Osteoblast (primary cell): ENCODE measurements around the gene YPEL5. TPM values are rescaled to one million over a fixed set of nuclear protein-coding genes. Genes with fewer than 3 reads are reported as not detected.

Experiments used
- DNase-seq: peaks from one replicate; pipeline ENCODE4 v3.0.0; 2011; ENCODE audit warnings: low spot score, mixed read lengths; ENCODE audit not compliant: insufficient read length; ENCODE audit errors: missing footprints
- H2AFZ ChIP-seq: 2 replicates; pipeline ENCODE4 v1.6.0; 2011; ENCODE audit warnings: mild to moderate bottlenecking, low read length
- H3K27ac ChIP-seq: 2 replicates; pipeline ENCODE4 v1.5.1; 2011; ENCODE audit warnings: mild to moderate bottlenecking, low read depth, low read length, moderate library complexity
- H3K27me3 ChIP-seq: 2 replicates; pipeline ENCODE4 v1.6.0; 2012; ENCODE audit warnings: mild to moderate bottlenecking, control low read depth, inconsistent platforms, low read length, moderate library complexity; ENCODE audit not compliant: insufficient read depth
- H3K36me3 ChIP-seq: 2 replicates; pipeline ENCODE4 v1.5.1; 2011; ENCODE audit warnings: mild to moderate bottlenecking, low read length, control low read depth, moderate library complexity; ENCODE audit not compliant: insufficient read depth
- H3K4me1 ChIP-seq: 2 replicates; pipeline ENCODE4 v1.5.1; 2011; ENCODE audit warnings: mild to moderate bottlenecking, low read length, control low read depth, moderate library complexity; ENCODE audit not compliant: insufficient read depth
- H3K4me2 ChIP-seq: 2 replicates; pipeline ENCODE4 v1.6.0; 2011; ENCODE audit warnings: mild to moderate bottlenecking, low read length; ENCODE audit not compliant: insufficient read depth
- H3K4me3 ChIP-seq: fragments of 200-600 bp; sonication (generic); 3 replicates; pipeline ENCODE4 v1.5.1; 2012; ENCODE audit warnings: mild to moderate bottlenecking, low read length, inconsistent platforms; ENCODE audit not compliant: insufficient read depth
- H3K79me2 ChIP-seq: 2 replicates; pipeline ENCODE4 v1.6.0; 2012; ENCODE audit warnings: mild to moderate bottlenecking, low read length, control low read depth, inconsistent platforms; ENCODE audit not compliant: insufficient read depth
- H3K9me3 ChIP-seq: 2 replicates; pipeline ENCODE4 v1.5.1; 2011; ENCODE audit warnings: low read depth, low read length, control low read depth
- H4K20me1 ChIP-seq: 2 replicates; pipeline ENCODE4 v1.6.0; 2012; ENCODE audit warnings: mild to moderate bottlenecking, low read length, control low read depth; ENCODE audit not compliant: insufficient read depth
- total RNA-seq: library from RNA; depleted of rRNA; stranded (reverse); fragments of >200 nt; gene quantifications from 2 replicates; pipeline ENCODE4 v1.2.3, GENCODE V29; 2012
- TF ChIP-seq, protein P1 (sequence below): IDR thresholded peaks from 2 replicates; pipeline ENCODE4 v1.5.1; 2011; ENCODE audit warnings: mild to moderate bottlenecking, low read depth, low read length, moderate library complexity; ENCODE audit errors: extremely low read depth

YPEL5 gene
- total RNA-seq, 1 donor = 92.3 TPM

DNA sequence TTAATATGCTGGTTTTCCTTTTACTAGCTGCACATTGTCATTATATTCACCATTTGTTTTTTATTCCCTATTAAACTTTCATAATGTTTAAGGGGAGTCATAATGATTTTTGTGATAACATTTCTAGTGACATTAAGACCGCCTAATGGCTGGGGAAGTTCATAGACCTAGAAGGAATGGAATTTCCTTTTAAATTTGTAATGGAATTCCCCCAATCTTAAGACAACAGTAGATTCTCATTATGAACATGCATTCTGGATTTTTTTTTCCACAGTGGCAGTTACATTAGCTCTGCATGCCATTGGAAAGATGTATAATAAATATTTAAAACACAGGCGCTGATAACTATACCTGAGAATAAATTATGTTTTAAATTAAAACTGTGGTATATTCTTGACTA lies 8.4 kb downstream of the YPEL5 start:
- Histone ChIP-seq H4K20me1 (peaks cover 32% of the 10 kb centered on the region), H3K4me1 (no peaks in the 10 kb centered on the region), H3K27me3 (no peaks in the 10 kb centered on the region), H3K9me3 (no peaks in the 10 kb centered on the region), H3K4me2 (no peak overlapping the region), H3K36me3 (peaks cover 44% of the 10 kb centered on the region), H3K27ac (no peak overlapping the region), H2AFZ (no peak overlapping the region), H3K79me2 (peaks cover 52% of the 10 kb centered on the region), H3K4me3 (no peak overlapping the region)
- DNase-seq = no peak
- TF ChIP-seq, protein P1, sequence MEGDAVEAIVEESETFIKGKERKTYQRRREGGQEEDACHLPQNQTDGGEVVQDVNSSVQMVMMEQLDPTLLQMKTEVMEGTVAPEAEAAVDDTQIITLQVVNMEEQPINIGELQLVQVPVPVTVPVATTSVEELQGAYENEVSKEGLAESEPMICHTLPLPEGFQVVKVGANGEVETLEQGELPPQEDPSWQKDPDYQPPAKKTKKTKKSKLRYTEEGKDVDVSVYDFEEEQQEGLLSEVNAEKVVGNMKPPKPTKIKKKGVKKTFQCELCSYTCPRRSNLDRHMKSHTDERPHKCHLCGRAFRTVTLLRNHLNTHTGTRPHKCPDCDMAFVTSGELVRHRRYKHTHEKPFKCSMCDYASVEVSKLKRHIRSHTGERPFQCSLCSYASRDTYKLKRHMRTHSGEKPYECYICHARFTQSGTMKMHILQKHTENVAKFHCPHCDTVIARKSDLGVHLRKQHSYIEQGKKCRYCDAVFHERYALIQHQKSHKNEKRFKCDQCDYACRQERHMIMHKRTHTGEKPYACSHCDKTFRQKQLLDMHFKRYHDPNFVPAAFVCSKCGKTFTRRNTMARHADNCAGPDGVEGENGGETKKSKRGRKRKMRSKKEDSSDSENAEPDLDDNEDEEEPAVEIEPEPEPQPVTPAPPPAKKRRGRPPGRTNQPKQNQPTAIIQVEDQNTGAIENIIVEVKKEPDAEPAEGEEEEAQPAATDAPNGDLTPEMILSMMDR = no peak

DNA sequence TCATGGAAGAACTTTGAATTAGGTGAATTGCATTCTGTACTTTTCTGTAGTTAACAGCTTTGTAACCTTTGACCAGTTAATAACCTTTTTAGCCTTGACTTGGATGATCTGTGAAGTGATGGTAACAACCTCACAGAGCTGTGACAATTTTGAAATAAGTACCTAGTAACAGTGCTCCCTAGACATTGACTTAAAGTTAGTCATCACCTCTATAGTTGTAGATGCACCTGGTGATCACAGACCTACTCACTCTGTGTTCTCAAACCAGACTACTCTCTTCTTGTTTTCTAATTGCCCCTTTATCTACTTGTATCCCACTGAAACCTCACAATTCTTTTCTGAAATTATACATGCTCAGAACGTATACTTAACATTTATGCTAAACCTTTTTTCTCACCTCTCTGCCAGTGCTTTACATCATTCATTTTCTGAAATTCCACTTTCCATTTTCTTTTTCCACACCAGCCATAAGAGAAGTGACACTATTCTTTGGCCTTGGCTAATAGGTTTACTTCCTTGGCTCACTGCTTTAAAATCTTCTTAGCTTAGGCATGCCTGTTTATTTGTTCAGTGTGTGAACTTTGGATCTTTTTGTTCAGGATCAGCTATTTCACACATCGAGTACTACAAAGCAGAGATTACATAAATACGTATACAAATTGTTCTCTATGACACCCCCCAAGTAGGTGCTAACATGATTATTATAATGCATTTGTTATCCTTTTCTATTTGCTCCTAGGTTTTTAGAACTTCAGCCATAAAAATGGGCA lies 9.3 kb downstream of the YPEL5 start:
- H3K27ac ChIP-seq = no peak overlapping the region
- peaks cover 47% of the 10 kb centered on the region for H3K36me3 ChIP-seq

DNA sequence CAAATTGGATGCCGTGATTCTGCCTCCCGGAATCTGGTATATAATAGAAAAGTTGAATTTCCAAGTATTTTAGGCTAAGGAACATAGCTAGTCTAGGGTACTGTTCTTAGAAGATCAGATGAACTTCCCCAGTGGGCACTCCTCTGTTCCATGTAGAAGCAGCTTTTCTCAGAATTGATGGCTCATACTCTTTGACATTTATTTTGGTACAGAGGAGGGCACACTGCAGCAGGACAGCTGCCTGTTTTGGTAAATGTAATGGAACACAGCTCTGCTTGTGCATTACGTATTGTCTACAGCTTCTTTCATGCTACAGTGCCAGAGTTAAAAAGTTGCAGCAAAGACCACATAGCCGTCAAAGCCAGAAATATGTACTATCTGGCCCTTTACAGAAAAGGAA lies 10.8 kb downstream of the YPEL5 start:
- TF ChIP-seq, protein P1 = no peak
- Histone ChIP-seq H3K27me3 (no peaks in the 10 kb centered on the region), H3K27ac (no peak overlapping the region), H3K9me3 (no peaks in the 10 kb centered on the region), H4K20me1 (peaks cover 32% of the 10 kb centered on the region), H3K4me2 (no peak overlapping the region), H3K4me3 (no peak overlapping the region), H3K4me1 (no peaks in the 10 kb centered on the region), H3K36me3 (peaks cover 49% of the 10 kb centered on the region), H3K79me2 (peaks cover 29% of the 10 kb centered on the region), H2AFZ (no peak overlapping the region)
- DNase-seq = no peak

More for the DNA sequence above, 9.3 kb downstream of the YPEL5 start:
- no peak for DNase-seq
- Histone ChIP-seq H3K79me2 (peaks cover 44% of the 10 kb centered on the region), H3K4me1 (no peaks in the 10 kb centered on the region), H3K27me3 (no peaks in the 10 kb centered on the region), H3K4me2 (no peak overlapping the region), H3K9me3 (no peaks in the 10 kb centered on the region), H3K4me3 (no peak overlapping the region), H2AFZ (no peak overlapping the region), H4K20me1 (peaks cover 30% of the 10 kb centered on the region)
- TF ChIP-seq, protein P1 = no peak

DNA sequence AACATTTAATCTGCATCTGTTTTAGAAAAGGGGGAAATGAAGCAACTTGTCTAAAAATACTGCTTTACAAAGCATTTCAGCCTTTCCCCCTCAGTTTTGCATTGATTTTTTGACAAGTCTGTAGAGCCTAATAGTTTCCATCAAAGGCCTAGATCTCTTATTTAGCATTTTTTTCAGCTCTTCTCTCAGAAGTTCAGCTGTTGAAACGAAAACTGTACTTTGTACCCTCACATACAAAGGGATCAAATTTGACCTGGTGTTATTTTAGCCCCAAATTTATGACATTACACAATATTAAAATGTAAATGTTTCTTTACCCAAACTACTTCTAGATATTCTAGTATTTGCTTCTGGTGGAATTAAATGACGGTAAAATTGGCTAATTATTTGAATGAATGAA lies 13.0 kb downstream of the YPEL5 start:
- Histone ChIP-seq H3K4me1 (no peaks in the 10 kb centered on the region), H3K79me2 (peaks cover 14% of the 10 kb centered on the region), H3K9me3 (no peaks in the 10 kb centered on the region), H4K20me1 (peaks cover 22% of the 10 kb centered on the region), H2AFZ (no peak overlapping the region), H3K4me2 (no peak overlapping the region), H3K27me3 (no peaks in the 10 kb centered on the region), H3K4me3 (no peak overlapping the region), H3K27ac (no peak overlapping the region), H3K36me3 (peaks cover 49% of the 10 kb centered on the region)
- DNase-seq = no peak
- TF ChIP-seq, protein P1 = no peak
